K562 (cell line): Measurements from ENCODE around the gene TBXAS1. TPM values are rescaled to one million over a fixed set of nuclear protein-coding genes. Genes with fewer than 3 reads are reported as not detected.
A peak's percentile ranks its signal among the peaks of the same experiment; 100 is the strongest.

ENCODE experiments used
- ARID3B ChIP-seq: fragments of 250-450 bp; sonication (Bioruptor Pico); IDR thresholded peaks from 2 replicates; pipeline ENCODE4 v1.4.0; 2020; ENCODE audit warnings: borderline replicate concordance
- CREBBP ChIP-seq: IDR thresholded peaks from one replicate; pipeline ENCODE4 v1.6.1; 2012; ENCODE audit warnings: low read depth, mild to moderate bottlenecking, control low read depth, inconsistent platforms, low read length
- FOXA3 ChIP-seq, 2 experiments: fragments of 450-650 bp in 1 of 2; sonication (generic) in 1 of 2; formaldehyde crosslinking; IDR thresholded peaks in 1 of 2; conservative IDR thresholded peaks in 1 of 2; 2 replicates each; pipeline versions ENCODE4 v1.4.0 to v1.8.0; 2020 to 2022; ENCODE audit warnings: mild to moderate bottlenecking in 2 of 2, missing genetic modification reagents in 1 of 2
- ILK ChIP-seq: fragments of 450-650 bp; IDR thresholded peaks from 2 replicates; pipeline ENCODE4 v1.6.1; 2016; ENCODE audit warnings: missing genetic modification characterization, low read depth, mild to moderate bottlenecking, missing compliant biosample characterization, moderate library complexity, borderline replicate concordance
- MGA ChIP-seq: fragments of 450-650 bp; IDR thresholded peaks from 2 replicates; pipeline ENCODE4 v1.6.1; 2016; ENCODE audit warnings: mild to moderate bottlenecking, moderate library complexity
- NFE2L1 ChIP-seq: fragments of 450-650 bp; IDR thresholded peaks from 2 replicates; pipeline ENCODE4 v1.6.1; 2016; ENCODE audit warnings: missing genetic modification characterization, low read depth, mild to moderate bottlenecking, missing compliant biosample characterization, moderate library complexity, borderline replicate concordance
- PCBP2 ChIP-seq: fragments of 200-400 bp; formaldehyde crosslinking; IDR thresholded peaks from 2 replicates; pipeline ENCODE4 v1.6.1; 2018; ENCODE audit warnings: low read length, low read depth, mild to moderate bottlenecking, moderate library complexity; ENCODE audit not compliant: poor library complexity, severe bottlenecking
- PKNOX1 ChIP-seq: fragments of 450-650 bp; IDR thresholded peaks from 2 replicates; pipeline ENCODE4 v1.6.1; 2016
- RBM25 ChIP-seq: fragments of 200-400 bp; formaldehyde crosslinking; IDR thresholded peaks from 2 replicates; pipeline ENCODE4 v1.6.1; 2018; ENCODE audit warnings: low read length, low read depth, moderate library complexity; ENCODE audit not compliant: severe bottlenecking
- polyA plus RNA-seq, 8 experiments: library from polyadenylated mRNA; depleted of rRNA in 4 of 8; stranded (reverse) in 5 of 8; unstranded in 3 of 8; fragments of >200 nt; fragmentation: Nextera tagmentation in 2 of 8; fragmentation: Illumina TruSeq in 1 of 8; extraction: Ambion mirVana in 2 of 8; extraction: Trizol in 1 of 8; gene quantifications; 2 replicates each; pipeline versions ENCODE4 v1.2.1 to v1.2.3, GENCODE V29; 2011 to 2014; ENCODE audit warnings: inconsistent platforms in 1 of 8, missing spikeins in 1 of 8
- total RNA-seq, 7 experiments: library from RNA; depleted of rRNA in 6 of 7; stranded (reverse); fragments of >200 nt in 6 of 7; fragmentation: Illumina TruSeq in 2 of 7; extraction: Trizol in 2 of 7; gene quantifications; 2 replicates each; pipeline versions ENCODE4 v1.2.1 to v1.2.3, GENCODE V29; 2011 to 2021; ENCODE audit warnings: low replicate concordance in 1 of 7

TBXAS1 gene
- total and polyA plus RNA-seq, 9 of the 15 experiments (the other 6 are each of a cell fraction or from before 2014, with no cell fraction given) = 1.1 to 8.3 (median 1.9) TPM

GRCh38 chr7:139853506-139854123, 24.6 kb downstream of the TBXAS1 start (continued):
- no peak for TF ChIP-seq FOXA3 (CRISPR knock-in tag; conservative IDR thresholded peaks at IDR 0.05 in 1 of 2, IDR thresholded peaks at IDR 0.05 in 1 of 2)
- peak; percentile 38; the same call in 1 of the 2 replicates for TF ChIP-seq NFE2L1
- no peak for TF ChIP-seq PKNOX1
- TF ChIP-seq CREBBP = no peak
- TF ChIP-seq MGA = no peak
- TF ChIP-seq PCBP2 = no peak
- TF ChIP-seq ILK (tag) = no peak
- TF ChIP-seq ARID3B (CRISPR knock-in tag) = no peak
- no peak for TF ChIP-seq RBM25
